LNCaP clone FGC (cell line): ENCODE results near the gene LSAMP.
"Not testable (repeated sequence)": the region's sequence is repeated elsewhere in the genome, so short reads cannot be mapped to it uniquely, and the experiment has no call there.

Experiments
- DNase-seq: peaks from one replicate; pipeline ENCODE4 v3.0.0-alpha.2; 2011; ENCODE audit warnings: low read depth
- H3K4me3 ChIP-seq: 2 replicates; pipeline ENCODE4 v1.5.1; 2011; ENCODE audit warnings: mild to moderate bottlenecking, low read depth, low read length, control low read depth
- CTCF ChIP-seq: IDR thresholded peaks from 2 replicates; pipeline ENCODE4 v1.5.1; 2012; ENCODE audit warnings: mild to moderate bottlenecking; ENCODE audit not compliant: control insufficient read depth, insufficient read depth; ENCODE audit errors: extremely low read depth

The LSAMP gene

GRCh38 chr3:115772951-115773350 lies 672.3 kb downstream of the LSAMP start:
- no peak overlapping the region for H3K4me3 ChIP-seq
- DNase-seq, result no peak
- no peak for TF ChIP-seq CTCF

DNA sequence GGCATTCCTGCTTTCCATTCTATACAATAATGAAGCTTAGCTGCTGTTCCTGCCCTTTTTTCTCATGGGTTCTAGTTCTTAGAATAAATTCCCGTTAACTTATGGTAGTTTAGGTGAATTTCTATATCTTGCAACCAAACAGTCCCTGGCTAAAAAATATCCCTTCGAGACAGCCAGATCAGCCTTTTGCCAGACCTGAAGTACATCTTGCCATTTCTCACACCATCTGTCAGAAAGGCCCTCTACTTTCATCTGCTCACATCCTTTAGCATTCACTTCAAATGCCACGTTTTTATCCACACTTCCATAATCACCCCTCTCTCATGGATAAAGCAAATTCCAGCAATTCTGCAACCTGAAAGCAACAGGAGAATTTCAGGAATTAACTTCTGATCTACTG lies 676.6 kb downstream of the LSAMP start:
- H3K4me3 ChIP-seq, result no peak overlapping the region
- no peak for DNase-seq
- TF ChIP-seq CTCF, result no peak

GRCh38 chr3:115766587-115767482 lies 678.5 kb downstream of the LSAMP start:
- no peak for TF ChIP-seq CTCF
- DNase-seq, result no peak

DNA sequence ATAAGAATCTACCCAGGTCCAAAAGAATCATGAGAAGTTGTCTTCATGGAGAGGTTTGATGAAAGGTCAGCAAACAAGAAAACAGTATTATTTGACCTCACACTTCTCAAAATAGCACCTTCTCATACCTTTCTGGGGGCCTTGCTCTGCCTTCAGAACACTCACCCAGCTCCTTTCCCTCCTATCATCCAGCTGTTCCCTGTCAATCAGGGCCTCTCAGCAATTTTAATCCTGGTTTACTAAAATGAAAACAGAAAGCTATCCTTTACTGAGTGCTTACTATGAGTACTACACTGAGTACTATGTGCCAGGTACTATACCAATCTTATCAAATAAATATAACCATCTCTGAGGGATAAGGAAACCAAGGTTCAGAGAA lies 683.4 kb downstream of the LSAMP start:
- H3K4me3 ChIP-seq, result no peak overlapping the region
- DNase-seq, result no peak
- no peak for TF ChIP-seq CTCF

More at GRCh38 chr3:115766587-115767482, 678.5 kb downstream of the LSAMP start:
- H3K4me3 ChIP-seq, result no peak overlapping the region

DNA sequence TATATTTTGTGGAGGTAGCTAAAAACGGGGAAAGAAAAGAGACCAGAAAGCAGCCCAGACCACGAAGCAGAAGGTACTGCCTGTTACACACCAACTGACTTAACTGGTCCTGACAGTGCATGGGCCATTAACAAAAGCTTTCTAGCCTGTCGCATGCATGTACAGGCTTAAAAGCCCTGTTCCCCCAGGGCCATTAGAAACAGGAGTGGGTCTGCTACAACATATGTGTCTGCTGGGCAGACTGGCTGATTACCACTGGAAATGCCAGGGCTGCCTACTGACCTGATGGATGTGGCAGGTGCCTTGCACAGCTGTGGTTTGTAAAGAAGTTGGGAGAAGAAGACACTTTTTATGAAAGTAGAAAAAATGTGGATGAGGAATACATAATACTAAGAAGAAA lies 684.6 kb downstream of the LSAMP start:
- no peak for TF ChIP-seq CTCF
- no peak overlapping the region for H3K4me3 ChIP-seq
- DNase-seq, result no peak

DNA sequence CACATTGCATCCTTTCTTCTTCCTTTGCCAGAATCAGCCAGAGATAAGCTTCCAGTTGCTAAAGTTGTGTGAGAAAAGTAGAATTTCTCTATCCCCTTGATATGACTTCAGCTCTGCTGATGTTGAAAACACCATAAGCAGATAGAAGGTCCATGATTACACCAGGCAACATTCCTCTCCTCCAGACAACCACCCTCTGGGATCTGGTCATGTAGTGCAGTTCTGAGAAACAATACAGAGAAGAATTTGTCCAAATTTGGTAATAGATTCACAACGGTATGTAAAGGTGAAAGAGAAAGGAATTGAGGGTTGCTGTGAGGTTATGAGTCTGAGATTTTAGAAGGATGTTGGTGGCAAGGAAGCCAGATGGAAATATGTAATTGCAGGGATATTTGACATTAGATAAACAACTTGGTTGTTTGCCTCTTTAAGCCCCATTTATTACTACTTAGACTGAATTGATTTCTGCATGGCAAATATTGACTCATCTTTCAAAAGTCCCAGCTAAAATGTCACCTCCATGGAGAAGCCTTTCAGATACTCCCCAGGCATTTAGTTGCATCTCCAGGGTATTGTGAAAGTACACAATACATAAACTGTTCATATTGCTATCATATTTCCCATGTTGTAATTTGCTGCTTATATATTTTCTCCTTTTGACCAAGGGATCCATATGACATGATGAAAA lies 687.1 kb downstream of the LSAMP start:
- TF ChIP-seq CTCF, result no peak
- no peak for DNase-seq
- H3K4me3 ChIP-seq, result no peak overlapping the region

- not testable (repeated sequence) for DNase-seq, H3K4me3 ChIP-seq
These were observed 692.3 kb downstream of the LSAMP start for GRCh38 chr3:115752978-115753377.
